ENCODE results near the gene CLSTN2.

Gene CLSTN2

GRCh38 chr3:140347151-140347550 lies 412.2 kb downstream of the CLSTN2 start:
- Histone ChIP-seq H3K4me2 (no peak overlapping the region), H3K27me3 (ENCODE audit: insufficient read depth, low read depth) (no peaks in the 10 kb centered on the region), H3K79me2 (ENCODE audit: insufficient read depth, low read depth) (no peaks in the 10 kb centered on the region), H3K36me3 (ENCODE audit: insufficient read depth) (no peaks in the 10 kb centered on the region), H2AFZ (ENCODE audit: low read depth) (no peak overlapping the region), H3K9ac (no peak overlapping the region), H3K4me3 (IDR thresholded peaks at IDR 0.05; ENCODE audit: insufficient read depth, low read depth, low read length) (no peak overlapping the region), H3K27ac (no peak overlapping the region), H3K4me1 (ENCODE audit: low read depth, poor library complexity, severe bottlenecking) (no peaks in the 10 kb centered on the region), H4K20me1 (ENCODE audit: insufficient read depth) (no peaks in the 10 kb centered on the region)
- no peak for TF ChIP-seq CTCF (conservative IDR thresholded peaks at IDR 0.05; ENCODE audit: low read depth, low read length)

- H3K27me3 ChIP-seq (ENCODE audit: insufficient read depth, low read depth): no peaks in the 10 kb centered on the region
- no peak overlapping the region for H2AFZ ChIP-seq (ENCODE audit: low read depth)
- H3K36me3 ChIP-seq (ENCODE audit: insufficient read depth): no peaks in the 10 kb centered on the region
- no peak for TF ChIP-seq CTCF (conservative IDR thresholded peaks at IDR 0.05; ENCODE audit: low read depth, low read length)
- no peak overlapping the region for H3K4me3 ChIP-seq (IDR thresholded peaks at IDR 0.05; ENCODE audit: insufficient read depth, low read depth, low read length)
- H3K9ac ChIP-seq: no peak overlapping the region
- no peaks in the 10 kb centered on the region for H3K4me1 ChIP-seq (ENCODE audit: low read depth, poor library complexity, severe bottlenecking)
- no peaks in the 10 kb centered on the region for H4K20me1 ChIP-seq (ENCODE audit: insufficient read depth)
- no peak overlapping the region for H3K27ac ChIP-seq
- no peaks in the 10 kb centered on the region for H3K79me2 ChIP-seq (ENCODE audit: insufficient read depth, low read depth)
- no peak overlapping the region for H3K4me2 ChIP-seq
Observed at GRCh38 chr3:140349938-140350337, 415.0 kb downstream of the CLSTN2 start.

GRCh38 chr3:140351466-140351865 lies 416.5 kb downstream of the CLSTN2 start:
- Histone ChIP-seq H3K4me3 (IDR thresholded peaks at IDR 0.05; ENCODE audit: insufficient read depth, low read depth, low read length) (no peak overlapping the region), H3K27ac (no peak overlapping the region), H3K27me3 (ENCODE audit: insufficient read depth, low read depth) (no peaks in the 10 kb centered on the region), H3K79me2 (ENCODE audit: insufficient read depth, low read depth) (no peaks in the 10 kb centered on the region), H3K36me3 (ENCODE audit: insufficient read depth) (no peaks in the 10 kb centered on the region), H3K9ac (no peak overlapping the region), H4K20me1 (ENCODE audit: insufficient read depth) (no peaks in the 10 kb centered on the region), H2AFZ (ENCODE audit: low read depth) (no peak overlapping the region), H3K4me2 (no peak overlapping the region), H3K4me1 (ENCODE audit: low read depth, poor library complexity, severe bottlenecking) (no peaks in the 10 kb centered on the region)
- TF ChIP-seq CTCF (conservative IDR thresholded peaks at IDR 0.05; ENCODE audit: low read depth, low read length): no peak

GRCh38 chr3:140355481-140355880 lies 420.5 kb downstream of the CLSTN2 start:
- Histone ChIP-seq H3K4me2 (no peak overlapping the region), H3K4me1 (ENCODE audit: low read depth, poor library complexity, severe bottlenecking) (no peaks in the 10 kb centered on the region), H2AFZ (ENCODE audit: low read depth) (no peak overlapping the region), H4K20me1 (ENCODE audit: insufficient read depth) (no peaks in the 10 kb centered on the region), H3K27ac (no peak overlapping the region), H3K27me3 (ENCODE audit: insufficient read depth, low read depth) (no peaks in the 10 kb centered on the region), H3K9ac (no peak overlapping the region), H3K4me3 (IDR thresholded peaks at IDR 0.05; ENCODE audit: insufficient read depth, low read depth, low read length) (no peak overlapping the region), H3K79me2 (ENCODE audit: insufficient read depth, low read depth) (no peaks in the 10 kb centered on the region), H3K36me3 (ENCODE audit: insufficient read depth) (no peaks in the 10 kb centered on the region)
- TF ChIP-seq CTCF (conservative IDR thresholded peaks at IDR 0.05; ENCODE audit: low read depth, low read length): no peak
